GOT3 (cell line): Measurements from ENCODE around the gene OOEP.

Experiments
- DNase-seq: peaks from one replicate; lab custom pipeline; 2025; ENCODE audit warnings: mixed read lengths; lab: John Stamatoyannopoulos, UW

OOEP gene

DNA sequence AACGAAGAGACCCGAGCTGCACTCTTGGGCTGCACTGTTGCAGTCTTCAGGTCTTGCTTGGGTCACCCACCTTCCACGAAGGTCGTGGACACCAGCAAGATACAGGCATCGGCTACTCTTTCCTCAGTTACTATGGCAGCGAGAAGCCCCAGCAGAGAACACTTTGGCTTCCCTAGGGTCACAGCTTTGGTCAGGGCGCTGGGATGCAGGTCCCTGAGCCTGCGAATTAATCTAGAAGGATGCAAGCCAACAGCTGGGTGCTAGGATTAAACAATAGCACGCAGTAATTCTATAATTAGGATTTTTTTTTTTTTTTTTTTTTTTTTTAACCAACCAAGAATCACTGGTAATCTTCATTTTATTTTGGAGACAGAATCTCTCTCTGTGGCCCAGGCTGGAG lies 5.1 kb downstream of the OOEP start:
- no peak for DNase-seq

DNA sequence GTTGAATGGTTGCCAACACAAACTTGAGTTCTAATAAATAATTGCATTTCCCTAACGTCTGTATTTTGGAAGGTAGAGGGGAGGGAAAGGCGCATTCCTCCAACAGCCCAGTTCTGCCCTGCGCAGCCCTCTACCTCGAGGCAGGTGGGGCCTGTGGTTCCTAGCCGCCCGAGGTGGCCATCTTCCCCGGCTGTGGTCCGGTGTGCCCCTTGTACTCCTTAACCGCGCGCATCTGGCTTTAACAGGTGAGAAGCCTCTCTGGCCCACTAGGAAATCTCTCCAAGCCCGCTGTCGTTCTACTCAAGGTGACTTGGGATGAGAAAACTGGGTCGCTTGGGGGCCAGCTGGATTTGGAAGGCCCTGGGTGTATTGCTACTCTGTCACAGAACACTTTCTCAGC lies 5.6 kb downstream of the OOEP start:
- DNase-seq: no peak

DNA sequence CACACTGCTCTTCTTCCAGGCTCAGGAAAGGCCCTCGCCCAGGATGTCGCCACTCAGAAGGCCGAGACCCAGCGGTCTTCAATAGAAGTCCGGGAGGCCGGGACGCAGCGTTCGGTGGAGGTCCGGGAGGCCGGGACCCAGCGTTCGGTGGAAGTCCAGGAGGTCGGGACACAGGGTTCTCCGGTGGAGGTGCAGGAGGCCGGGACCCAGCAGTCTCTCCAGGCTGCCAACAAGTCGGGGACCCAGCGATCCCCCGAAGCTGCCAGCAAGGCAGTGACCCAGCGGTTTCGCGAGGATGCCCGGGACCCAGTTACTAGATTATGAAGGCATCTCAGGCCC lies 6.2 kb downstream of the OOEP start:
- DNase-seq: no peak

DNA sequence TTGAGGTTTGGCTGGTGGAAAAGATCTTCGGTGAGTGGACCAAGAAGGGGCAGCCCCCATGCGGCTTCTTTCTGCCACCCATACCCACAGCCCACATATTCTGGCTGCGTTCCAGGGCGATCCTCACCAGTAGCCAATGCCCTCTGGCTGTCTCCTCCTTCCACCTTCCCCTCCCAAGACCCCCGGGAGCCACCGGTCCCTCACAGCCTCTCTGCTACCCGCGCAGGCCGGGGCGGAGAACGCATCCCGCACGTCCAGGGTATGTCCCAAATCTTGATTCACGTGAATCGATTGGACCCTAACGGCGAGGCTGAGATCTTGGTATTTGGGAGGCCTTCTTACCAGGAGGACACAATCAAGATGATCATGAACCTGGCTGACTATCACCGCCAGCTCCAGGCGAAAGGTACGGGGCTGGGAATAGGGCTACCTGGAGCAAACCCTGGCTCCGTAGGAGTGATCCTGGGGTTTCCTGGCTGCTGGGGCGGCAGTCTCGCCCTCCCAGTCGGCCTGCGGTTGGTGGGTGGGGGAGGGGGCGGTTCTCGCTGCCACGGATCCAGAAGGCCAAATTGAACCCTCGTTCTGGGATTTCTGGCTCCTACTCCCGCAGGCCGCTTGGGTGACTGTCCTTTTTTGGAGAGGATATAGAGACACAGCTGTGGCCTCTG lies 6.7 kb downstream of the OOEP start:
- no peak for DNase-seq

DNA sequence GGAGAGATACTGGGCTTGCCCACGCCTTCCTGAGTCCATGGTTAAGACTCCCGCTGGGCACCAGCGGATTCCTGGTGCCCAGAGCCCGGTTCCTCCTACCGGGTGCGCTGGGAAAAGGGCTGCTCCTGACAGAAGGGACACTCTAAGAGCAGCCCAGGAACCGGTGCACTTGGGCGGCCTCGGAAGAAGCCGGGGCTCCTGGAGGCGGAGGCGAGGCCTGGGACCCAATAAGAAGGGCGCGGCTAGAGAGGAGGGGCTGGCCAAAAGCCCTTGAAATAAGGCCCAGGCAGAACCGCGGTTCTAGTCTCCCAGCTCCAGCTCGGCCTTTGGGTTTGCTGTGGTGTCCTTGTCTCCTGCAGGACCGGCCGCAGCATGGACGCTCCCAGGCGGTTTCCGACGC lies 7.3 kb downstream of the OOEP start, which contains the start of gene KHDC3L:
Gene KHDC3L, plus strand, starts transcription at position 301 of the 400 bp plus-strand sequence. Its CDS starts 72 bp downstream, at position 373.
- no peak for DNase-seq

DNA sequence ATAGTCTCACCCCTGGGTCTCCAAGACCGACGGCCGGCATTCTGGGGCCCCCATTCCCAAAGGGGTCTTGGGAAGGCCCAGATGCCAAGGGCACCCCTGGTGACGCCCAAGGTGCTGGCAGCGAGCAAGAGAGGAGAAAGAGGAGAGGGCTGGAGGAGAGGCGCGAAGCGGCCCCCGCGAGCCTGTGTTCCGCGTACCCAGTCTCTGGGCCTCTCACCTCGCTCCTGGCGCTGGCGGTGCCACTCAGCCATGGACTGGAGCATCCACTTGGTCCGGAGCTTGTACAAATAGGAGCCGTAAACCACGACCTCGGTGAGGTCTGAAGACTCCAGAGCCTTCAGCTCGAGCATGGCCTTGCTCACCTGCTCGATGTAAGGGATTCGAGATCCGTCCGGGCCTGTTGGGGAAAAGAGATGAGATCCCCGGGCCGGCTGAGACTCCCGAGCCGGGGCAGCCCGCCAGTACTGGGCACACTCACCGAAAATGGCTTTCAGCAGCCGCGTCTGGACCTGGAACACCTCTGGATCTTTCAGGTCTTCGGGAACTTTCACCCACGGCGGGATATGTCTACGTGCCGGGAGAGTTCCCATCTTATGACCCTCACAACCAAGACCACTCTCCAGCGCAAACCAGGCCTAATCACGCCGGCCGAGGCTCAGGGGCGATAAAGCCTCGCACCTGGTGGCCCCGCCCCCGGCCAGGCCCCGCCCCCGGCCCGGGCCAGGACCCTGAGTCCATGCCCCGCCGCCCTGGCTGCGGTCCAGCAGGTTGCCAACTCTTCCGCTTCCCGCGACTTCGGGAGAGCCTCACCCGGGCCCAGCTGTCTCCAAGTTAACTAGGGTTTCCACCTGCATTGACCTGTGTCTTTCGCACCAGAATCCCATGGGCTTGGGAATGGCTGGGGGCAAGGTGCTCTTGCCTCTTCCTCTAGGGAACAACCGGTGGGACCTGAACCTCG lies 15.8 kb downstream of the OOEP start, which contains the start of gene DPPA5:
Gene DPPA5, minus strand, starts transcription at position 641 of the 958 bp plus-strand sequence. Its CDS starts 51 bp downstream, at position 590.
- DNase-seq: no peak

DNA sequence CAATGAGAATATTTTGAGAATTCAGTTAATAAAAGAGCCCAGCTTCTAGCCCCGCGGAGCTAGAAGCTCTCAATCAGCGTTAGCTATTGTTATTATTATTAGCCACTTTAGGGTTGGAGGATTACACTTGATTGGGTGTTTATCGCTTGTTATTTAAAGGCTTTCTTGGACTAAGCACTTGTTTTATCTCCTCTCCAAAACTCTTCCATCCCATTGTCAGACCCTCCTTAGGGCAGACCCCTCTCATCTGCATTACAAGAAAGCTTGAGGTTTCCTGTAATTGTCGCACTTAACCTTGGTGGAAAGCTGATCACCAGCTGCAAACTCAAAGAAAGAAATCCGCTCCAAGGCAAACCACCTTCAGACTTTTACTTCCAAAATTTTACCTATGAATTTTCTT lies 20.4 kb downstream of the OOEP start:
- no peak for DNase-seq

DNA sequence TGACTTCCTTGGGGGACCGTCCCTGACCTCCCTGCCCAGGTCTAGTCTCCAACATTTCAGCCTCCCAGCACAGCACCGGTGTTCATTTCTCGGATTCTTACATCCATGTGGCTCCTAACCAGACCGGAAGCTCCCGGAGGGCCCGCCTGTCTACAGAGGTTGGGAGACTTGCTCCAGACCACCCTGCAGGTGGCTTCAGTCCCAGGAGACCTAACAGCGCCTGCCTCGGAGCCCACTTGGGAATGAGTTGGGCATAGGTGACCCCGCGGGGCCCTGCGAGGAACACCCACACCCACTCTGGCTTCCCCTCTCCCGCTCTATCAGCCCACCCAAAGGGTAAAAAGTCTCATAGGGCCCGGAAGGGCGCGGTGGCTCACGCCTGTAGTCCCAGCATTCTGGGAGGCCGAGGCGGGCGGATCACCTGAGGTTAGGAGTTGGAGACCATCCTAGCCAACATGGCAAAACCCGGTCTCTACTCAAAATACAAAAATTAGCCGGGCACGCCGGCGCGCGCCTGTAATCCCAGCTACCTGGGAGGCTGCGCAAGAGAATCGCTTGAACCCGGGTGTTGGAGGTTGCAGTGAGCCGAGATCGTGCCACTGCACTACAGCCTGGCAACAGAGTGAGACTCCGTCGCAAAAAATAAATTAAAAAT lies 21.0 kb downstream of the OOEP start:
- no peak for DNase-seq

DNA sequence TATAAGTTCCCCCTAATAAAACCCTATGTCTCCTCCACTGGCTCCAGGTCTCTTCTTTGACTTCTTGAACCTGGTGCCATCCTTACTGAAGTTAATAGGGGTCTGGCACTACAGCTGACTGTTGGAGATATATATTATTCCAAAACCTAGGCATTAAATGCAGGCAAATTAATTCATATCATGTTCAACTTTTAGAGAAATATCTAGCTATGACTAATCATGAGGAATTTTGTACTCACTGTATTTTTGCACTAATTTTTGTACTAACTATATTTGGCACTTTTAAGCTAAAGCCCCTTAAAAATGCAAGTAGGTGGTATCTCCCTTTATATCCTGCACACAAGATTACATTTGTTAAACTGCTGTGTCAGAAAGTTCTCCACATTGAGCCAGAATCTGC lies 26.5 kb downstream of the OOEP start:
- no peak for DNase-seq

DNA sequence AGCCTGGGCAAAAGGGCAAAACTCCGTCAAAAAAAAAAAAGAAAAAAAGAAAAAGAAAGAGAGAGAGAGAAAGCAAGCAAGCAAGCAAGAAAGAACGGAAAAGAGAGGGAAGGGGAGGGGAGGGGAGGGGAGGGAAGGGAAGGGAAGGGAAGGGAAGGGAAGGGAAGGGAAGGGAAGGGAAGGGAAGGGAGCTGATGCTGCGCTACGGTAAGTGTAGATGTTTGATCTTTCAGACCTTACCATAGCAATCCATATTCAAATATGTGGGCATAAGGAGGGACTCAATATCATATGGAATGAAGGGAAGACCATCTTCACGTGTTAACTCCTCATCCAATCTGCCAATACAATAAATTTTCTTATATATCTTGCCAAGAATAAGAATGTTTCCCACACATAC lies 27.5 kb downstream of the OOEP start:
- DNase-seq: no peak

DNA sequence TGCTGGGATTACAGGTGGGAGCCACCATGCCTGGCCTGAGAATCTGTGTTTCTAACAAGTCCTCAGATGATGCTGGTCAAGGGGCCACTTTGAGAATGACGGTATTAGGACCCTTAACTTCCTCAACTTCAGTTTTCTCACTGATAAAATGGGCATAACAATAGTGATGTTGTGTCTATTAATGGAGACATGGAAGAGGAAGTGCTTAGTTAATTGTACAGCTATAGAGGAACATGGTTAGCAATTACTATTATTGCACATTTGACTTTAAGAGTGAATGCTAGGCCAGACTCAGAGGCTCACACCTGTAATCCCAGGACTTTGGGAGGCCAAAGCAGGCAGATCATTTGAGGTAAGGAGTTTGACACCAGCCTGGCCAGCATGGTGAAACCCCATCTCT lies 28.4 kb downstream of the OOEP start:
- DNase-seq: no peak

DNA sequence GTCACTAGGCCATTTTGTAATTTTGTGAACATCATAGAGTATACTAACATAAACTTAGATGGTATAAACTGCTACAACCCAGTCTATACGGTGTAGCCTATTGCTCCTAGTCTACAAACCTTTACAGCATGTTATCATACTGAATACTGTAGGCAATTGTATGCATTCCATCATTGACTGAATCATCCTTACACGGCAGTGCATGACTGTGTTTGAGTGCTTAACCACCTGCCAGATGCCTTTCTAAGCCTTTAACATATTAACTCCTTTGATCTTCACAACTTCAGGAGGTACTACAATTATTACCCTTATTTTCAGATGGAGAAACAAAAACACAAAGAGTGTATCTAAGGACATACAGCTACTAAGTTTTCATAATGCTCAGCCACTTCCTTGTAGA lies 29.6 kb downstream of the OOEP start:
- no peak for DNase-seq

DNA sequence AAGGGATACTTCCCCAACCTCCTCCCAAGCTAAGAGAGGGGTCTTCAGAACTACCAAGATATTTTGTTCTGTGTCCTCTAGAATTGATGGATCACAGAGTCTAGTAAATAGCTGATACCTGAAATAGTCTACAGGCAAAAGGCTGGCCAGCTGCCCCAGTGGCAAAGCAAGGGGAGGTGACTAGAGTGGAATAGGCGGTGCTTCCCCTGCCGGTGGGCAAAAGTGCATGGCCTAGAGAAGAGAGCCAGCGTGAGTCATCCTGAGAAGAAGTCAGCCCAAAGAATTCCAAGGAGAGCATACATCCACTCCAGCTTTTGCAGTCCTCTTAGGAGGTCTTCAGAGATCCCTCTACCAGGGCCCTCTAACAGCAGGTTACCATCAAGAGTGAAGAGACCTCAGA lies 30.4 kb downstream of the OOEP start:
- DNase-seq: no peak

DNA sequence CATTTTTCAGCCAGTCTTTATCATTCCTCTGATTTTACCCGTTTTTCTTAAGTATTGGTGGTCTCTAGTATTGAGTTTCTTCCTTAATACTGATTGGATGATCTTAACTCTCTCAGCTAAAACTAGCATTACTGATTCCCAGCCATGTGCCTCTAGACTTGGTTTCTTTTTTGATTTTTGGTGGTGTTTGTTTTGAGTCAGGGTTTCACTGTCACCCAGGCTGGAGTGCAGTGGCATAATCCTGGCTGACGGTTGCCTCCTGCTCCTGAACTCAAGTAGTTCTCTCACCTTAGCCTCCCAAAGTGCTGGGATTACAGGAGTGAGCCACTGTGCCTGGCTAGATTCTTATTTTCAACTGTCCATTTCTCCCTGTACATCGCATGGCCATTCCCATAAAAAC lies 40.5 kb downstream of the OOEP start:
- DNase-seq: no peak

DNA sequence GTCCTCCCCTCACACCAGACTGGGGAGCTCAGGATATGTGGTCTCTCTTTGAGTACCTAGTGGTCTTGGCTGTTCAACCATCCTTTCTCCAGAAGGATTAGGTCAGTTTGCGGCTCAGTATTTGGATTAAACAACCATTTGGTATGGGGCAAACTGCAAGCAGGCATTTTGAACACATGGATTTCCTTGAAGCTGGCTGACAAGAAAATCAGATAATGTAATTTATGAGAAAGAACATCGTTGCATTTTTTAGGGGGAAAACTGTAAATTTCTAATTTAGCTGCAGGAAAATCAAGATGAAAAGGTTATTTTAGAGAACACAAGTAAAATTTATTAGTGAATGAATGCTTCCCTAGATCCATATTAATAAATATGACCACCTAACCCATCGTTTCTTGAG lies 40.9 kb downstream of the OOEP start:
- no peak for DNase-seq

DNA sequence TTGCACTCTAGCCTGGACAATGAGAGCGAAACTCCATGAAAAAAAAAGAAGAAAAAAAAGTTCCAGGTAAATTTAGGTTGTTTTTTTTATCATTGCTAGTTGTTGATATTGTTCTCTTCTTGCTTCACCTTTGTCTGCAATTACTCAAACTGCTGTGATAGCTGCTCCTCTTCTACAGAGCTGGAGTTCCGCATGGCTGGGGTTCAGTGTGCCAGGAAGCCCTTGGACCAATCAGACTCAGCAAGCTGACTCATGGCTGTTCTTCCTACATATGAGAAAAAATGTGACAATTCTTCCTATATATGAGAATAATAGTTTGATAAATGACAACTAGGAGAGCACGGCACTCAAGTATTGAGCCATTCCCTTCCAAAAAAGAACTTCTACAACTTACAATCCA lies 44.0 kb downstream of the OOEP start:
- no peak for DNase-seq

DNA sequence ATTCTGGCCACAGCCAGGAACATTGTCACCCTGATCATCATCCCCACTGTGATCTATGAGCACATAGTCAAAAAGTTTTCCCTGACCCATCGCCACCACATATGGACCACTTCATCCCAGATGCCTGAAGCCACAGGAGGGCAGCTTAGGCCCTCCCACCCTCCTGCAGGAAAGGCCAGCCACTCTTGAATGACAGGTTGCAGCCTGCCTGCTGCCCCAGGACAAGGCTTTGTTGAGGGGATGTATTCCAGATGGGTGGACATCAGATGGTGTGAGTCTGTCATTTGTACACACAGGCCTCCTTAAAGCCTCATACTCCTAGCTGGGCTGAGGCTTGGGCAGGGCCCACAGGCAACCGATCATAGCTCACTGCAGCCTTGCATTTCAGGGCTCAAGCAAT lies 46.4 kb downstream of the OOEP start:
- DNase-seq: no peak
